Measurements from ENCODE around the gene DSCAML1. TPM values are rescaled to one million over a fixed set of nuclear protein-coding genes. Genes with fewer than 3 reads are reported as not detected.

The DSCAML1 gene
- total RNA-seq, 1 donor from 2014 or later = 1.3 TPM

DNA sequence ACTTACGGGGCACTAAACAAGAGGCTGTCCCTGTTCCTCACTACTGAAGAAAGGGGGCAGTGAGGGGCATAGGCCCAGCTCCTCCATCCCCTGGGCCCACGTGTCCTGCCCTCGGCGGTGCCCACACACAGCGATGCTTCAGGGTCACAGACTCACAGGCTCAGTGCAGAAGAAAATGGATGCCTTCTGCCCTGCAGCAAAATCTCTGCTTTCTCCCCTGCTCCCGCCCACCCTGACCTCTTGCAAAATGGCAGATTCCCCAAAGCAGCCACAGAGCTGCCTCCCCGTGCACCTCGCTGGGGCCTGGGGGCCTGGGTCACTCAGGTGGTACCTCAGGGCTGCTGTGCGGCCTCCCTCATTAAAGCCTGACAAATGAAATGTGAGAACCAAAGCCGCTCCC is 204.0 kb downstream of the DSCAML1 start:
- TF ChIP-seq, protein P1, sequence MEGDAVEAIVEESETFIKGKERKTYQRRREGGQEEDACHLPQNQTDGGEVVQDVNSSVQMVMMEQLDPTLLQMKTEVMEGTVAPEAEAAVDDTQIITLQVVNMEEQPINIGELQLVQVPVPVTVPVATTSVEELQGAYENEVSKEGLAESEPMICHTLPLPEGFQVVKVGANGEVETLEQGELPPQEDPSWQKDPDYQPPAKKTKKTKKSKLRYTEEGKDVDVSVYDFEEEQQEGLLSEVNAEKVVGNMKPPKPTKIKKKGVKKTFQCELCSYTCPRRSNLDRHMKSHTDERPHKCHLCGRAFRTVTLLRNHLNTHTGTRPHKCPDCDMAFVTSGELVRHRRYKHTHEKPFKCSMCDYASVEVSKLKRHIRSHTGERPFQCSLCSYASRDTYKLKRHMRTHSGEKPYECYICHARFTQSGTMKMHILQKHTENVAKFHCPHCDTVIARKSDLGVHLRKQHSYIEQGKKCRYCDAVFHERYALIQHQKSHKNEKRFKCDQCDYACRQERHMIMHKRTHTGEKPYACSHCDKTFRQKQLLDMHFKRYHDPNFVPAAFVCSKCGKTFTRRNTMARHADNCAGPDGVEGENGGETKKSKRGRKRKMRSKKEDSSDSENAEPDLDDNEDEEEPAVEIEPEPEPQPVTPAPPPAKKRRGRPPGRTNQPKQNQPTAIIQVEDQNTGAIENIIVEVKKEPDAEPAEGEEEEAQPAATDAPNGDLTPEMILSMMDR (IDR thresholded peaks at IDR 0.05) = no peak
- intact Hi-C loops (cut with DNase I) = no loop called here
- Histone ChIP-seq H3K27ac (no peak overlapping the region), H3K27me3 (no peaks in the 10 kb centered on the region), H3K4me1 (no peaks in the 10 kb centered on the region), H3K9me3 (no peaks in the 10 kb centered on the region), H3K4me3 (no peak overlapping the region), H3K36me3 (no peaks in the 10 kb centered on the region)
- ATAC-seq (no peak), DNase-seq (no peak)

DNA sequence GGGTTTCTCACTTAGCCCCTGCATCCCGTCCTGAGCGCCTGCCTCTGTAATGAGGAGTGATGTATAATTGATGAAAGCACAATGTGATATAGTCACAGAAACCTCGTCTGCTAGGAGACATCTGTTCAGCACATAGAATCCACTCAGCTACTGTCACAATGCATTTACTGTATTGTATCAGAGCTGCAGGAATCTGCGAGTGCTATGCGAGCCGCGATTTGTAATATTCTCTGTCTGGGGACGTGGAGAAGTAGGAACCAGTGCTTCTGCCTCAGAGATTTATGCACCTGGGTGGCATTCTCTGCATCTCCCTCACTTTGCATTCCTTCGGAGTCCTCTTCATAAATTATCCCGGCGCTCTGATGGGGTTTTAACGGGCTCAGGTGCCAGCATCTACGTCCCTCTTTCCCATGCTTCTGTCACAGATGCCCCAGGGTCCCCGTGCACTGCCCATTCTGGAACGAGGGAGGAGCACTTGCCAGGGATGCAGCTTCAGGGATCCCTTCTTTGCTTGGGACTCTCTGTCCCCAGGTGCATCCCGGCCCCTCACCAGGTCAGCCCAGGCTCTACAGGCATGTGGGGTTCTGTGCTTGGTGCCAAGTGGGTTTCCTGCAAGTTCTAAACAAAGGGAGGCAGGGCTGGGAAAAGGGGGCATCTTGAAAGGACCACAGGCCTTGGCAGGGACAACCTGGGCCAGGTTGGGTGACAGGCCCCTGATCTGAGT is 205.5 kb downstream of the DSCAML1 start:
- ATAC-seq (no peak), DNase-seq (no peak)
- no peak overlapping the region for H3K27ac ChIP-seq
- TF ChIP-seq, protein P1 (IDR thresholded peaks at IDR 0.05) = no peak
- H3K9me3 ChIP-seq = no peaks in the 10 kb centered on the region
- intact Hi-C loops (cut with DNase I) = no loop called here
- no peaks in the 10 kb centered on the region for H3K27me3 ChIP-seq
- no peaks in the 10 kb centered on the region for H3K36me3 ChIP-seq
- no peaks in the 10 kb centered on the region for H3K4me1 ChIP-seq
- H3K4me3 ChIP-seq = no peak overlapping the region

DNA sequence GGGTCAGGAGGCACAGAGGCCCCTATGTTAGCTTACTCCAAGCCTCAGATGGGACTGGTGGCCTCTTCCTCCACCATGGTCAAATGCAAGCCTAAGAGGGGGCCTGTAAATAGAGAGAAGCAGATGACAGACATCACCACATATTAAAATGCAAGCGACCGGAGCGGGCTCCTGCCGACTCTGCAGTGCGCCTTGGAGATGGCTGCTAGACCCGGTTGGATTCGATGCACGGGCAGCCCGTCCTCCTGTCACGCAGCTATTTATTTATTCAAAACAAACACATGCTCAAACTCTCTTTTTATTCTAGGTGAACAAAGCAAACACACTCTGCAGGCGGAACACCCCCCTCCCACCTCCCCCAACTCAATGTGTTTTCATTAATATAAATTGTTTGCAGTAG is 208.0 kb downstream of the DSCAML1 start:
- intact Hi-C loops (cut with DNase I) = no loop called here

DNA sequence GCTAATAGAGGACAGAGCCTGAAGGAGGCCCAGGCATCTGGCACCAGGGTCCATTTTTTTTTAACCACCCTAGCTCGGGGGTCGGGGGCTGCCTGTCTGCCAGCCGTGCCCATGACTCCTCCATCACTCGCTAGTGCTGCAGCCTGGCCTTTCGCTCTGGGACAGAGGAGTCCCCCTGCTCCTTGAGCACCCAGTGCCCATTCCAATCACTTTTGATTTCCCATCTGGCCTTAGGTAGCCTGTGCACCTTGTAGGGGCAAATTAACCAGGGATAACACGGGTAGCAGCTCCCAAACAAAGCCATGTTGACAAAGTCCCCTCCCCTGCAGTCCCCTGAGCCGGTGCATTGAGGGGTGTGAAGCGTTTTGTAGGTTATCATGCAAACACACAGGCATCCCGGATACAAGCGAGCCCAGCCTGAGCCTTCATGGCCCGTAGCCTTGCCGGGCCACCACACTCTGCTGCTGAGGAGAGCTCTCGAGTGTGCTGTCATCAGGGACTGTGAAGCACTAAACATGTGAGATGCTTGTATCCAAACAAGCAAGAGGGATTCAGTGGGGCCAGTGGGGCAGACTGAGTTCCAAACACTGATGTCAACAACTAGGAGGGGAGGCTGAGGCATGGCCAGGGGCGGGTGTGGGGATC is 208.7 kb downstream of the DSCAML1 start:
- intact Hi-C loops (cut with DNase I) = no loop called here
- DNase-seq (no peak), ATAC-seq (no peak)
- no peak overlapping the region for H3K27ac ChIP-seq
- no peaks in the 10 kb centered on the region for H3K9me3 ChIP-seq
- no peak overlapping the region for H3K4me3 ChIP-seq
- no peaks in the 10 kb centered on the region for H3K4me1 ChIP-seq
- no peaks in the 10 kb centered on the region for H3K36me3 ChIP-seq
- TF ChIP-seq, protein P1 (IDR thresholded peaks at IDR 0.05) = no peak
- H3K27me3 ChIP-seq = no peaks in the 10 kb centered on the region

More for the DNA sequence above, 208.0 kb downstream of the DSCAML1 start:
- Histone ChIP-seq H3K36me3 (no peaks in the 10 kb centered on the region), H3K4me3 (no peak overlapping the region), H3K27ac (no peak overlapping the region), H3K27me3 (no peaks in the 10 kb centered on the region), H3K9me3 (no peaks in the 10 kb centered on the region), H3K4me1 (no peaks in the 10 kb centered on the region)
- ATAC-seq = no peak
- no peak for DNase-seq
- TF ChIP-seq, protein P1 (IDR thresholded peaks at IDR 0.05) = no peak

DNA sequence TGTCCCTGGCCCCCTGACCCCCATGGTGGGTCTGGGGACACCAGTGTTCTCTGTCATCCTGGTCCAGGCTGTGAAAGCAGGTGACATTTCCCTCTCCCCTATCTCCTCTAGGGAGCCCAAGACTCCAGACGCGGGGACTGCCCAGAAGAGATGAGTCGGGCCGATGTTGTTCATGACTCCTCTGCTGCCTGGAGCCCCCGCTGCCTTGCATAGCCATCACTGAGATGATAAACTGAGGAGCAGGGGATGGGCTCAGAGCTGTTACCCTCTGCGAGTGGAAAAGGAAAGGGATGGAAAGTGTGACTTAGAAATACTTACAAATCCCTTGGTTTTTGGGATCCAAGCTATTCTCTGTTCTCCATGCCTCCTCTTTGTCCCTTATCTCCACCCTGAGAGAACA is 209.6 kb downstream of the DSCAML1 start:
- ATAC-seq (no peak), DNase-seq (no peak)
- Histone ChIP-seq H3K27ac (no peak overlapping the region), H3K27me3 (no peaks in the 10 kb centered on the region), H3K9me3 (no peaks in the 10 kb centered on the region), H3K36me3 (no peaks in the 10 kb centered on the region), H3K4me1 (no peaks in the 10 kb centered on the region), H3K4me3 (no peak overlapping the region)
- TF ChIP-seq, protein P1 (IDR thresholded peaks at IDR 0.05) = no peak
- intact Hi-C loops (cut with DNase I) = no loop called here
